IMR-90 (cell line): ENCODE measurements around the gene FNBP1L. TPM values are rescaled to one million over a fixed set of nuclear protein-coding genes. Genes with fewer than 3 reads are reported as not detected.

Experiments
- ATAC-seq: fragments of 200-7000 bp; cut with Tn5 transposase; 2 replicates; pipeline ENCODE4 v1.9.1; 2020; ENCODE audit warnings: low read depth, mild to moderate bottlenecking, moderate library complexity
- BruUV-seq: library from RNA; stranded (reverse); fragments of 400-500 nt; replicated peaks from 2 replicates; lab custom pipeline; 2021; lab: Mats Ljungman, UMichigan
- CTCF ChIA-PET: fragments of 300-600 bp; formaldehyde crosslinking; extraction: SDS; loops from one replicate; lab custom pipeline; 2021; ENCODE audit warnings: antibody characterized with exemption; lab: Yijun Ruan, JAX
- POLR2A ChIA-PET: fragments of 300-600 bp; sonication (Branson Sonifier 250); formaldehyde crosslinking; loops from one replicate; lab custom pipeline; 2022; ENCODE audit warnings: antibody characterized with exemption; ENCODE audit not compliant: unreplicated experiment; lab: Charles Lee
- DNase-seq: peaks from one replicate; pipeline ENCODE4 v3.0.0; 2013
- H2AFZ ChIP-seq: replicated peaks from 2 replicates; pipeline ENCODE3; 2013; ENCODE audit warnings: low read length, mild to moderate bottlenecking; ENCODE audit not compliant: poor library complexity
- H2AK5ac ChIP-seq: 2 replicates; pipeline ENCODE4 v1.6.1; 2013; ENCODE audit warnings: low read depth, low read length, inconsistent platforms
- H2AK9ac ChIP-seq: replicated peaks from 2 replicates; pipeline ENCODE3; 2013; ENCODE audit warnings: mild to moderate bottlenecking, low read depth, low read length, moderate library complexity; ENCODE audit not compliant: poor library complexity
- H2BK120ac ChIP-seq: 2 replicates; pipeline ENCODE4 v1.6.1; 2013; ENCODE audit warnings: low read depth, low read length, inconsistent platforms
- H2BK15ac ChIP-seq: 3 replicates; pipeline ENCODE4 v1.6.1; 2013; ENCODE audit warnings: low read depth, low read length, inconsistent platforms
- H2BK20ac ChIP-seq: 2 replicates; pipeline ENCODE4 v1.6.1; 2013; ENCODE audit warnings: low read depth, mild to moderate bottlenecking, inconsistent platforms, low read length, moderate library complexity
- H2BK5ac ChIP-seq: 2 replicates; pipeline ENCODE4 v1.6.1; 2013; ENCODE audit warnings: mild to moderate bottlenecking, low read depth, low read length, inconsistent platforms; ENCODE audit not compliant: poor library complexity, severe bottlenecking
- H3K14ac ChIP-seq: replicated peaks from 2 replicates; pipeline ENCODE4 v1.6.1; 2013; ENCODE audit warnings: low read depth, low read length, inconsistent platforms
- H3K18ac ChIP-seq: 2 replicates; pipeline ENCODE4 v1.6.1; 2013; ENCODE audit warnings: low read depth, low read length, control low read depth
- H3K23ac ChIP-seq: 2 replicates; pipeline ENCODE4 v1.6.1; 2013; ENCODE audit warnings: low read depth, low read length, inconsistent platforms
- H3K27ac ChIP-seq: 2 replicates; pipeline ENCODE4 v1.5.1; 2013; ENCODE audit warnings: mild to moderate bottlenecking, control low read depth, low read length; ENCODE audit not compliant: insufficient read depth
- H3K27me3 ChIP-seq: 2 replicates; pipeline ENCODE4 v1.6.1; 2013; ENCODE audit warnings: low read length; ENCODE audit not compliant: control insufficient read depth, insufficient read depth
- H3K36me3 ChIP-seq: 2 replicates; pipeline ENCODE4 v1.6.1; 2013; ENCODE audit warnings: low read length, mixed read lengths; ENCODE audit not compliant: control insufficient read depth, insufficient read depth
- H3K4ac ChIP-seq: 2 replicates; pipeline ENCODE4 v1.6.1; 2013; ENCODE audit warnings: low read depth, low read length, inconsistent platforms
- H3K4me1 ChIP-seq: 2 replicates; pipeline ENCODE4 v1.6.1; 2013; ENCODE audit warnings: low read length, mixed read lengths; ENCODE audit not compliant: control insufficient read depth, insufficient read depth
- H3K4me2 ChIP-seq: 2 replicates; pipeline ENCODE4 v1.6.1; 2013; ENCODE audit warnings: low read depth, mild to moderate bottlenecking, control low read depth, low read length, moderate library complexity
- H3K4me3 ChIP-seq: 2 replicates; pipeline ENCODE4 v1.5.1; 2013; ENCODE audit warnings: low read depth, mild to moderate bottlenecking, control low read depth, low read length, moderate library complexity; ENCODE audit not compliant: insufficient read depth
- H3K56ac ChIP-seq: 2 replicates; pipeline ENCODE4 v1.6.1; 2013; ENCODE audit warnings: low read length, inconsistent platforms; ENCODE audit not compliant: insufficient read depth; ENCODE audit errors: extremely low read depth
- H3K79me1 ChIP-seq, 2 experiments: 2 replicates each; pipeline ENCODE4 v1.6.1; 2013; ENCODE audit warnings: low read length in 2 of 2, inconsistent platforms in 1 of 2, low read depth in 1 of 2
- H3K9ac ChIP-seq: 2 replicates; pipeline ENCODE4 v1.6.1; 2013; ENCODE audit warnings: low read depth, low read length, control low read depth
- H3K9me1 ChIP-seq: 2 replicates; pipeline ENCODE4 v1.6.1; 2013; ENCODE audit warnings: low read length, inconsistent platforms; ENCODE audit not compliant: insufficient read depth
- H3K9me3 ChIP-seq: 2 replicates; pipeline ENCODE4 v1.6.1; 2013; ENCODE audit warnings: low read length; ENCODE audit not compliant: control insufficient read depth, insufficient read depth
- H4K20me1 ChIP-seq: 2 replicates; pipeline ENCODE4 v1.6.1; 2013; ENCODE audit warnings: low read length, inconsistent platforms; ENCODE audit not compliant: insufficient read depth
- H4K5ac ChIP-seq: 2 replicates; pipeline ENCODE4 v1.6.1; 2013; ENCODE audit warnings: mild to moderate bottlenecking, low read depth, low read length, control low read depth
- H4K8ac ChIP-seq, 2 experiments: 2 replicates each; pipeline ENCODE4 v1.6.1; 2013; ENCODE audit warnings: low read depth in 2 of 2, low read length in 2 of 2, control low read depth in 1 of 2, inconsistent platforms in 1 of 2
- H4K91ac ChIP-seq: 2 replicates; pipeline ENCODE4 v1.6.1; 2013; ENCODE audit warnings: low read depth, low read length, inconsistent platforms; ENCODE audit not compliant: insufficient read depth
- BHLHE40 ChIP-seq: fragments of 150-350 bp; IDR thresholded peaks from 2 replicates; pipeline ENCODE4 v1.6.1; 2016; ENCODE audit warnings: mild to moderate bottlenecking, low read depth, low read length
- CTCF ChIP-seq: conservative IDR thresholded peaks from 2 replicates; pipeline ENCODE4 v1.5.1; 2012; ENCODE audit warnings: mild to moderate bottlenecking, low read depth, low read length, improper control_type of control experiment
- FOS ChIP-seq: fragments of 150-350 bp; IDR thresholded peaks from 2 replicates; pipeline ENCODE4 v1.6.1; 2016; ENCODE audit warnings: low read depth, low read length
- NFE2L2 ChIP-seq: fragments of 150-350 bp; IDR thresholded peaks from 2 replicates; pipeline ENCODE4 v1.6.1; 2016; ENCODE audit warnings: low read depth, mild to moderate bottlenecking, low read length
- WGBS, 2 experiments: methylation state at CpG; one replicate each; pipeline versions ENCODE4 v1.1.5 to v1.1.7; 2013; ENCODE audit warnings: missing lambda C conversion rate in 2 of 2; ENCODE audit not compliant: insufficient read length in 1 of 2; ENCODE audit errors: extremely low coverage in 2 of 2; 5-methylcytosine and 5-hydroxymethylcytosine counted together
- dilution Hi-C: fragments of 300-500 bp; cut with HindIII; formaldehyde crosslinking; loops from one replicate; pipeline ENCODE4 v1.14.3; 2018; ENCODE audit warnings: low sequenced_read_pairs; ENCODE audit not compliant: unreplicated experiment
- in situ Hi-C: fragments of 300-500 bp; cut with MboI; formaldehyde crosslinking; loops from 3 replicates; pipeline ENCODE4 v1.14.3; 2019; ENCODE audit warnings: low sequenced_read_pairs, inconsistent platforms, mixed read lengths
- intact Hi-C: fragments of 100-400 bp; cut with micrococcal nuclease; formaldehyde crosslinking; loops from 2 replicates; pipeline ENCODE4 v1.10.0; 2022
- polyA plus RNA-seq, 3 experiments: library from polyadenylated mRNA; depleted of rRNA; stranded (reverse); fragments of >200 nt; gene quantifications; 2 replicates each; pipeline ENCODE4 v1.2.3, GENCODE V29; 2012; ENCODE audit warnings: low replicate concordance in 1 of 3
- total RNA-seq: library from RNA; depleted of rRNA; stranded (reverse); fragments of >200 nt; gene quantifications from 2 replicates; pipeline ENCODE4 v1.2.3, GENCODE V29; 2012

Gene FNBP1L
- total and polyA plus RNA-seq, 2 of the 4 experiments (the other 2 are of a cell fraction), result 9.3 to 15.2 TPM

GRCh38 chr1:93601686-93602085, 153.8 kb downstream of the FNBP1L start:
- Histone ChIP-seq H2AK5ac (no peak overlapping the region), H3K56ac (no peak overlapping the region), H4K91ac (no peak overlapping the region), H2BK120ac (no peak overlapping the region), H2BK15ac (no peak overlapping the region), H3K4me2 (no peak overlapping the region), H3K23ac (no peak overlapping the region), H3K36me3 (no peaks in the 10 kb centered on the region), H3K14ac (no peak overlapping the region), H3K79me1 (peaks cover 51 to 97% of the 10 kb centered on the region in 2 experiments), H3K4ac (no peak overlapping the region), H3K9me3 (no peaks in the 10 kb centered on the region), H2AK9ac (no peak overlapping the region), H3K4me1 (peaks cover 21% of the 10 kb centered on the region), H4K20me1 (peaks cover 93% of the 10 kb centered on the region), H3K9ac (no peak overlapping the region), H3K4me3 (no peak overlapping the region), H2BK5ac (no peak overlapping the region), H2BK20ac (no peak overlapping the region), H2AFZ (no peak overlapping the region), H3K27ac (no peak overlapping the region), H3K18ac (no peak overlapping the region), H4K8ac (no peak overlapping the region), H3K27me3 (no peaks in the 10 kb centered on the region), H4K5ac (no peak overlapping the region), H3K9me1 (peaks cover 54% of the 10 kb centered on the region)
- ChIA-PET POLR2A (no interaction called here), CTCF (no interaction called here)
- DNase-seq (no peak), ATAC-seq (no peak)
- no TSS peak for BruUV-seq
- TF ChIP-seq BHLHE40 (no peak), NFE2L2 (no peak), FOS (no peak), CTCF (no peak)
- in situ Hi-C loops, result no loop called here
- dilution Hi-C loops, result no loop called here
- intact Hi-C loops, result no loop called here
- no CpG with 5 or more reads among the region's 1 CpG for WGBS, 2 experiments
